Liver (tissue), 3 donors: ENCODE measurements around the gene FAM32A.

Experiments
- CTCF ChIP-seq: fragments of 150-350 bp; IDR thresholded peaks from 2 replicates; pipeline ENCODE4 v1.5.1; 2017; ENCODE audit warnings: improper control_type of control experiment, low read depth, low read length; ENCODE audit not compliant: missing input control
- JUND ChIP-seq, 2 donors: IDR thresholded peaks; 2 replicates each; pipeline ENCODE4 v1.6.1; 2016; ENCODE audit warnings: antibody characterized with exemption in 2 of 2
- RAD21 ChIP-seq, 2 donors: IDR thresholded peaks; 2 replicates each; pipeline ENCODE4 v1.6.1; 2016; ENCODE audit warnings: antibody characterized with exemption in 2 of 2, mild to moderate bottlenecking in 2 of 2
- TAF1 ChIP-seq: conservative IDR thresholded peaks from 2 replicates; pipeline ENCODE4 v1.6.1; 2016; ENCODE audit warnings: antibody characterized with exemption, mild to moderate bottlenecking
- YY1 ChIP-seq: IDR thresholded peaks from 2 replicates; pipeline ENCODE4 v1.6.1; 2016; ENCODE audit warnings: antibody characterized with exemption, mild to moderate bottlenecking
- donor health status: healthy.
- donor health status: healthy.

- TF ChIP-seq YY1: no peak
- no peak for TF ChIP-seq RAD21 (IDR thresholded peaks at IDR 0.05)
- TF ChIP-seq TAF1: no peak
- no peak for TF ChIP-seq JUND (IDR thresholded peaks at IDR 0.05)
- no peak for TF ChIP-seq CTCF
Measured at GRCh38 chr19:16175954-16176353, 9.3 kb upstream of the FAM32A start.
